Endodermal cell (in vitro differentiated cells): Measurements from ENCODE around the gene LYL1. TPM values are rescaled to one million over a fixed set of nuclear protein-coding genes. Genes with fewer than 3 reads are reported as not detected.

Source experiments
- DNase-seq: peaks from one replicate; pipeline ENCODE4 v3.0.0-alpha.2; 2017
- H3K27ac ChIP-seq: 2 replicates; pipeline ENCODE4 v1.5.1; 2013; ENCODE audit warnings: mild to moderate bottlenecking, low read depth, low read length, moderate library complexity
- H3K27me3 ChIP-seq: 2 replicates; pipeline ENCODE4 v1.6.1; 2013; ENCODE audit warnings: mild to moderate bottlenecking, low read length, moderate library complexity; ENCODE audit not compliant: insufficient read depth, control insufficient read depth, poor library complexity, severe bottlenecking
- H3K36me3 ChIP-seq: 2 replicates; pipeline ENCODE4 v1.7.0; 2013; ENCODE audit warnings: mild to moderate bottlenecking, low read length, moderate library complexity; ENCODE audit not compliant: control insufficient read depth, insufficient read depth
- H3K4me1 ChIP-seq: one replicate; pipeline ENCODE4 v1.7.0; 2013; ENCODE audit warnings: low read length; ENCODE audit not compliant: control insufficient read depth, insufficient read depth
- H3K4me3 ChIP-seq: 2 replicates; pipeline ENCODE4 v1.5.1; 2013; ENCODE audit warnings: mild to moderate bottlenecking, low read length, moderate library complexity
- H3K9ac ChIP-seq: 2 replicates; pipeline ENCODE4 v1.6.1; 2013; ENCODE audit warnings: mild to moderate bottlenecking, low read length, moderate library complexity; ENCODE audit not compliant: poor library complexity, severe bottlenecking; ENCODE audit errors: extremely low read depth
- H3K9me3 ChIP-seq: 2 replicates; pipeline ENCODE4 v1.6.1; 2013; ENCODE audit warnings: mild to moderate bottlenecking, low read length, moderate library complexity; ENCODE audit not compliant: control insufficient read depth
- H3K27ac Mint-ChIP-seq: 2 replicates; pipeline ENCODE4 v1.8.0; 2020; ENCODE audit warnings: mixed read lengths
- H3K27me3 Mint-ChIP-seq: 2 replicates; pipeline ENCODE4 v1.8.0; 2021; ENCODE audit warnings: mild to moderate bottlenecking, mixed read lengths; ENCODE audit not compliant: insufficient read depth
- H3K36me3 Mint-ChIP-seq: 2 replicates; pipeline ENCODE4 v1.8.0; 2020; ENCODE audit warnings: low read depth, mixed read lengths
- H3K4me1 Mint-ChIP-seq: 2 replicates; pipeline ENCODE4 v1.8.0; 2020; ENCODE audit warnings: mixed read lengths
- H3K4me3 Mint-ChIP-seq: 2 replicates; pipeline ENCODE4 v1.8.0; 2020; ENCODE audit warnings: mild to moderate bottlenecking, moderate library complexity, mixed read lengths
- H3K9me3 Mint-ChIP-seq: 2 replicates; pipeline ENCODE4 v1.8.0; 2020; ENCODE audit warnings: mild to moderate bottlenecking, mixed read lengths
- CTCF ChIP-seq: fragments of 200-600 bp; sonication (generic); conservative IDR thresholded peaks from 2 replicates; pipeline ENCODE4 v1.5.0; 2021; ENCODE audit warnings: antibody characterized with exemption, mild to moderate bottlenecking
- WGBS, 2 experiments: methylation state at CpG; one replicate each; pipeline versions ENCODE4 v1.1.5 to v1.1.7; 2013; ENCODE audit warnings: missing lambda C conversion rate in 2 of 2, mixed read lengths in 1 of 2; ENCODE audit not compliant: insufficient coverage in 1 of 2, insufficient read length in 1 of 2; 5-methylcytosine and 5-hydroxymethylcytosine counted together
- total RNA-seq, 2 donors: library from RNA; stranded (reverse); fragmentation: NEBNext Ultra II Directional in 1 of 2; extraction: Animal tissue kit (Norgen Biotek cat#: 25700) in 1 of 2; gene quantifications; 2 replicates in 1 of 2; 3 replicates in 1 of 2; pipeline ENCODE4 v1.2.1, GENCODE V29; 2021

Gene LYL1
- total RNA-seq, 2 donors from 2014 or later, result 1.9 to 2.0 TPM

GRCh38 chr19:13050274-13050673 lies 52.4 kb downstream of the LYL1 start:
- DNase-seq, result no peak
- Mint-ChIP-seq H3K4me1 (peaks cover 17% of the 10 kb centered on the region), H3K27me3 (peaks cover 93% of the 10 kb centered on the region), H3K9me3 (no peaks in the 10 kb centered on the region), H3K36me3 (no peaks in the 10 kb centered on the region), H3K27ac (no peak overlapping the region), H3K4me3 (no peak overlapping the region)
- no peak for TF ChIP-seq CTCF
- Histone ChIP-seq H3K36me3 (no peaks in the 10 kb centered on the region), H3K4me3 (no peak overlapping the region), H3K9me3 (no peaks in the 10 kb centered on the region), H3K27me3 (peaks cover 91% of the 10 kb centered on the region), H3K4me1 (peaks cover 27% of the 10 kb centered on the region), H3K27ac (no peak overlapping the region), H3K9ac (no peak overlapping the region)
- WGBS, 2 experiments, result 69 to 85% methylated on average over 2 to 4 of the region's 4 CpGs

Other genes starting within 250 kb of the LYL1 start
- gene DNASE2, start 221.4 kb downstream of the LYL1 start, total RNA-seq, result 10 to 100 TPM; 20.8 to 32.3 TPM
- 1 to 10 TPM in 1 of 2 donors, under 1 TPM in 1; 0.91 to 1.0 TPM for gene KLF1, start 215.7 kb downstream of the LYL1 start, total RNA-seq
- 10 to 100 TPM; 58.1 to 62.9 TPM for gene GCDH, start 211.7 kb downstream of the LYL1 start, total RNA-seq
- gene SYCE2, start 183.6 kb downstream of the LYL1 start, total RNA-seq, result 1 to 10 TPM; 2.4 to 3.9 TPM
- gene FARSA, start 169.1 kb downstream of the LYL1 start, total RNA-seq, result 10 to 100 TPM; 65.1 to 70.8 TPM
- 1,000 to 10,000 TPM in 1 of 2 donors, 100 to 1,000 TPM in 1; 873 to 1,303 TPM for gene CALR, start 164.2 kb downstream of the LYL1 start, total RNA-seq
- 100 to 1,000 TPM in 1 of 2 donors, 10 to 100 TPM in 1; 75.5 to 117 TPM for gene RAD23A, start 157.0 kb downstream of the LYL1 start, total RNA-seq
- gene GADD45GIP1, start 145.6 kb downstream of the LYL1 start, total RNA-seq, result 10 to 100 TPM; 31.0 to 34.9 TPM
- gene DAND5, start 133.3 kb downstream of the LYL1 start, total RNA-seq, result under 1 TPM; 0.13 to 0.40 TPM
- under 1 TPM; 0.22 to 0.40 TPM for gene NFIX, start 107.4 kb downstream of the LYL1 start, total RNA-seq
- gene TRMT1, start 13.9 kb upstream of the LYL1 start, total RNA-seq, result 10 to 100 TPM; 51.3 to 66.2 TPM
- gene NACC1, start 15.4 kb upstream of the LYL1 start, total RNA-seq, result 100 to 1,000 TPM; 164 to 172 TPM
- gene STX10, start 47.5 kb upstream of the LYL1 start, total RNA-seq, result 10 to 100 TPM; 30.8 to 34.8 TPM
- gene IER2, start 47.6 kb upstream of the LYL1 start, total RNA-seq, result 10 to 100 TPM; 55.3 to 66.6 TPM